Posterior vena cava (tissue), 2 donors: Measurements from ENCODE around the gene BICRA. TPM values are rescaled to one million over a fixed set of nuclear protein-coding genes. Genes with fewer than 3 reads are reported as not detected.
"Not testable (repeated sequence)": the region's sequence is repeated elsewhere in the genome, so short reads cannot be mapped to it uniquely, and the experiment has no call there.

Experiments
- DNase-seq: peaks from one replicate; pipeline ENCODE4 v3.0.0-alpha.2; 2020; ENCODE audit warnings: low spot score
- intact Hi-C, 2 donors: fragments of 100-400 bp; cut with DNase I; formaldehyde crosslinking; loops; one replicate each; pipeline versions ENCODE4 v1.14.1 to v1.14.2; 2022 to 2023
- long read RNA-seq, 2 donors: library from polyadenylated mRNA; unstranded; transcript quantifications; one replicate each; pipeline ENCODE4 v2.0.0, GENCODE V29; 2020 to 2021
- total RNA-seq, 2 donors: library from RNA; stranded (reverse); fragmentation: NEBNext Ultra II Directional; extraction: Animal tissue kit (Norgen Biotek cat#: 25700); gene quantifications; one replicate each; pipeline ENCODE4 v1.2.1, GENCODE V29; 2021
- donor health status: DM: yes; HTN: yes; CAD: no.
- donor health status: DM: yes; HTN: yes; CAD: no.

The BICRA gene
- total RNA-seq, result 10 to 100 TPM; 12.0 to 15.4 TPM
- long read RNA-seq, donor 1, partial matches to known transcripts, result 1 of 6 reads
- long read RNA-seq, donor 1, other reads (novel, unspliced or antisense), result 4 of 6 reads
- long read RNA-seq, donor 2, partial matches to known transcripts, result 0 of 4 reads
- long read RNA-seq, donor 2, other reads (novel, unspliced or antisense), result 2 of 4 reads

GRCh38 chr19:47608969-47609905 is at the start of gene BICRA:
BICRA (plus strand) TSS chr19:47609134; CDS start chr19:47673575, 64,441 bp downstream.
- peak; percentile 95 for DNase-seq
- intact Hi-C loops, result loop anchor here in 1 of 2 donors (5.0 kb wide), 1 partner anchor 92 kb away; the partner anchor contains the start of gene NAPA

- DNase-seq, result no peak
- intact Hi-C loops, result no loop called here
Measured at GRCh38 chr19:47560999-47561398, 47.9 kb upstream of the BICRA start.

GRCh38 chr19:47561440-47562057 is 47.4 kb upstream of the BICRA start:
- DNase-seq, result no peak
- intact Hi-C loops, result no loop called here

- intact Hi-C loops, result no loop called here
- DNase-seq, result no peak
Measured at GRCh38 chr19:47564081-47564480, 44.9 kb upstream of the BICRA start.

- intact Hi-C loops, result no loop called here
- no peak for DNase-seq
Measured at GRCh38 chr19:47569331-47569730, 39.6 kb upstream of the BICRA start.

GRCh38 chr19:47572635-47573034 is 36.3 kb upstream of the BICRA start:
- no peak for DNase-seq
- intact Hi-C loops, result no loop called here

GRCh38 chr19:47573071-47574026 is 35.6 kb upstream of the BICRA start, which contains the start of gene ZNF541:
ZNF541 (minus strand) TSS chr19:47573148; CDS start chr19:47555856, 17,292 bp downstream.
- intact Hi-C loops, result no loop called here
- DNase-seq, result peak; percentile 91

- intact Hi-C loops, result loop anchor here in 1 of 2 donors (10.0 kb wide), 1 partner anchor 1396 kb away; no protein-coding TSS in a partner anchor
- no peak for DNase-seq
Measured at GRCh38 chr19:47580397-47580796, 28.5 kb upstream of the BICRA start.

GRCh38 chr19:47581605-47582319 is 27.2 kb upstream of the BICRA start:
- intact Hi-C loops, result loop anchor here in 1 of 2 donors (10.0 kb wide), 1 partner anchor 1397 kb away; no protein-coding TSS in a partner anchor
- DNase-seq, result no peak

GRCh38 chr19:47582320-47582909 is 26.5 kb upstream of the BICRA start:
- DNase-seq, result no peak
- intact Hi-C loops, result loop anchor here in 1 of 2 donors (10.0 kb wide), 1 partner anchor 1398 kb away; no protein-coding TSS in a partner anchor

GRCh38 chr19:47583161-47583560 is 25.8 kb upstream of the BICRA start:
- intact Hi-C loops, result loop anchor here in 1 of 2 donors (10.0 kb wide), 1 partner anchor 1398 kb away; no protein-coding TSS in a partner anchor
- not testable (repeated sequence) for DNase-seq

- intact Hi-C loops, result loop anchor here in 1 of 2 donors (10.0 kb wide), 1 partner anchor 1402 kb away; no protein-coding TSS in a partner anchor
- no peak for DNase-seq
Measured at GRCh38 chr19:47587295-47587694, 21.6 kb upstream of the BICRA start.

- intact Hi-C loops, result loop anchor here in 1 of 2 donors (10.0 kb wide), 1 partner anchor 1405 kb away; no protein-coding TSS in a partner anchor
- no peak for DNase-seq
Measured at GRCh38 chr19:47589824-47590223, 19.1 kb upstream of the BICRA start.

- intact Hi-C loops, result no loop called here
- no peak for DNase-seq
Measured at GRCh38 chr19:47593860-47594259, 15.1 kb upstream of the BICRA start.

- no peak for DNase-seq
Measured at GRCh38 chr19:47595944-47596343, 13.0 kb upstream of the BICRA start.

GRCh38 chr19:47598407-47599349 is 10.3 kb upstream of the BICRA start:
- intact Hi-C loops, result no loop called here
- peak; percentile 83 for DNase-seq

More at GRCh38 chr19:47595944-47596343, 13.0 kb upstream of the BICRA start:
- intact Hi-C loops, result no loop called here
